Stimulated activated naive CD4-positive, alpha-beta T cell treated with Interleukin-2 at 50 U/mL for 16 hours (primary cell): ENCODE measurements around the gene FAAH.

Experiments
- DNase-seq: peaks from one replicate; lab custom pipeline; 2025; lab: John Stamatoyannopoulos, UW

The FAAH gene

GRCh38 chr1:46401154-46401913 lies 7.2 kb downstream of the FAAH start:
- DNase-seq, result no peak

GRCh38 chr1:46401964-46402626 lies 8.0 kb downstream of the FAAH start:
- no peak for DNase-seq

- DNase-seq, result no peak
These were observed 9.8 kb downstream of the FAAH start for GRCh38 chr1:46403916-46404315.

GRCh38 chr1:46404482-46405196 lies 10.5 kb downstream of the FAAH start:
- DNase-seq, result no peak

GRCh38 chr1:46405197-46405555 lies 11.1 kb downstream of the FAAH start:
- no peak for DNase-seq

- no peak for DNase-seq
These were observed 11.6 kb downstream of the FAAH start for GRCh38 chr1:46405724-46406123.

- no peak for DNase-seq
These were observed 12.9 kb downstream of the FAAH start for GRCh38 chr1:46406881-46407608.

GRCh38 chr1:46407636-46408035 lies 13.5 kb downstream of the FAAH start:
- DNase-seq, result no peak

- no peak for DNase-seq
These were observed 14.4 kb downstream of the FAAH start for GRCh38 chr1:46408356-46409062.

- DNase-seq, result no peak
These were observed 14.9 kb downstream of the FAAH start for GRCh38 chr1:46409063-46409372.

- DNase-seq, result no peak
These were observed 16.3 kb downstream of the FAAH start for GRCh38 chr1:46410156-46411009.

- DNase-seq, result no peak
These were observed 16.9 kb downstream of the FAAH start for GRCh38 chr1:46411010-46411405.

- DNase-seq, result no peak
These were observed 17.7 kb downstream of the FAAH start for GRCh38 chr1:46411601-46412341.

GRCh38 chr1:46412893-46413595 lies 18.9 kb downstream of the FAAH start:
- no peak for DNase-seq

- peak; percentile 20 for DNase-seq
These were observed 19.5 kb downstream of the FAAH start for GRCh38 chr1:46413596-46413985.

GRCh38 chr1:46415514-46415913 lies 21.4 kb downstream of the FAAH start:
- no peak for DNase-seq

- no peak for DNase-seq
These were observed 24.9 kb downstream of the FAAH start for GRCh38 chr1:46418976-46419375.

- DNase-seq, result no peak
These were observed 26.4 kb downstream of the FAAH start for GRCh38 chr1:46420533-46420915.

GRCh38 chr1:46421739-46422138 lies 27.6 kb downstream of the FAAH start:
- DNase-seq, result no peak
